DMS53 treated with DMSO at 0.1 percent for 48 hours (cell line): ENCODE measurements around the gene ZDHHC14.
"Not testable (repeated sequence)": the region's sequence is repeated elsewhere in the genome, so short reads cannot be mapped to it uniquely, and the experiment has no call there.

ENCODE experiments used
- DNase-seq: peaks from one replicate; lab custom pipeline; 2025; ENCODE audit not compliant: unreplicated experiment; lab: John Stamatoyannopoulos, UW

The ZDHHC14 gene

DNA sequence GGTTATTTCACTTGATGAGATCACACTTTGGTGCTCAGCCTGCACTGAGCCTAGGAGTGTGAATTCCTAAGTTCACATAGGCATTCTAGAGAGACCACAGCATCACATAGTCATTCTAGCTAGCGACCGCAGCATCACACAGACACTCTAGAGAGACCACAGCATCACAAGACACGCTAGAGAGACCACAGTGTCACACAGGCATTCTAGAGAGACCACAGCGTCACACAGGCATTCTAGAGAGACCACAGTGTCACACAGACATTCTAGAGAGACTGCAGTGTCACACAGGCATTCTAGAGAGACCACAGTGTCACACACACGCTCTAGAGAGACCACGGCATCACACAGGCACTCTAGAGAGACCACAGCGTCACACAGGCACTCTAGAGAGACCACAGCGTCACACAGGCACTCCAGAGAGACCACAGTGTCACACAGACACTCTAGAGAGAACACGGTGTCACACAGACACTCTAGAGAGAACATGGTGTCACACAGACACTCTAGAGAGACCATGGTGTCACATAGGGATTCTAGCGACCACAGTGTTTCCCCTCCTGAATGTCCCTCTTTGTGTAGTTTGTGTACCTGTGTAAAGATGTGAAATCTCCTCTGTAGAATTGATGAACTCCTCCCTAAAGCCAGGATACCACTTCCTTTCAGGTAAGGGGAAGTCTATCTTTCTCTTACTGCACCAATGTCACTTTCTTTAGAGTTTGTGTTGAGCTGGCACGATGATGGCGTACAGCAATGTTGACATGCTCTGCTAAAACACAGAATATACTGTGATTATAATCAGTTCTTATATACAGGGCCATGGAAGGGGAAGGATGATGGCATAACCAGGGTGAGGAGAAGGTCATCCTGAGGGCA, 169.4 kb downstream of the ZDHHC14 start:
- DNase-seq, result no peak

DNA sequence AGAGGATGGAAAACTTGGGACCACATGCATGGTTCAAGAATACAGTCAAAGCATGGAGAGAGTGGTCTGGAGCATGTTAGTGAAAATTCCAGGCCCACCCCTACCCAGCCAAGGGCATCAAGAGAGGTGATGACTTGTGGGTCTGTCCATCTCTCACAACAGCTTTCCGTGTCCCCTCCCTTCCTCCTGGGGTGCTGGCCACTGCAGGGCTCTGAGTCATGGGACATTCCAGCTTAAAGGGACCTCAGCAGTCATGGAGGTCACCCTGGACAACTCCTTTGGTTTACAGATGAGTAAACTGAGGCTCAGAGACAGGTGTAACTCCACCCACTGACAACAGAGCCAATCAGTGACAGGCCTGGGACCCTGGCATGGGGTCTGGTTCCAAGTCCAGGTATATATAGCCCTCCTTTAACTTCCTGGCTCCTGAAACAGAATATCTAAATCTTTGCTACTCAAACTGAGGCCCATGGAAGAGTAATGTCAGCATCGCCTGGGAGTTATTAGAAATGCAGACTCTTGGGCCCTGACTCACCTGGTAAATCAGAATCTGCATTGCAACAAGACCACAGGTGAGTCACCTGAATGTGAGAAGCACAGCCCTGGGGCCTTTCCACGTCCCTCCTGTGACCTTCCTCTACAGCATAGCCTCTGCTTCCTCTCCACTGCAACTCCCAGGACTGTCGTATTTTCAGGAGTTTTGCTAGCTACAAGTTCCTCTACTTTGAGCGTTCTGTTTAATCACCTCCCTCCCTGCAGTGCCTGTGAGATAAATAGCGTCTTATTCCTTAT, 170.2 kb downstream of the ZDHHC14 start:
- no peak for DNase-seq

DNA sequence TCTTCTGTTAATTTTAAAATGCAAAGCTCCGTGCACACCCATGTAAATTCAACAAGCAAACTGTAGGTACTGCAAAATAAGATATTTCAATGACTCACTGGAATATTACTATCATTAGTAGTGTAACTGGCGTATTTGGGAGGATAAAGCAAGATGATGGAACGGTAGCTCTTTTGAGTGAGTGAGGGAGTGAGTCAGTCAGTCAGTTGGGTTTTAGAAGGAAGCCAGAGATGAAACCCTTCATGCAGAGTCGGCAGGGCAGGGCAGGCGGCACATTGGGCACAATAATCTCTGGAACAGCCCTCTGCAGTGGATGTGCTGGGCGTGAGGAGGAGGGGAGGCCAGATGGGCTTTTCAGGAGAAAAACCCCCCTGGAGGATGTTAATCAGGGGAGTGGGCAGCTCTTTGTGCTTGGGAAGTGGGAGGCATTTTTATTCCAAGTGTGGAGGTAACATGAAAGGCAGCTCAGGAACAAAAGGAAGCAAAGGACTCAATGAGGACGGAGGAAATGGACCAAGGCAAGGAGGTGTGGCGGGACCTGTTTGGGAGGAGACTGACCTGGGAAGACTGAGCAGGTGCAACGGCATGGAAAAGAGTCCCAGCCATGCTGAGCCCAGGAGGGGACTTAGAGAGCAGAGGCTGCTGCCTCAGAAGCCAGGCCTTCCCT, 171.2 kb downstream of the ZDHHC14 start:
- DNase-seq, result peak; percentile 23

DNA sequence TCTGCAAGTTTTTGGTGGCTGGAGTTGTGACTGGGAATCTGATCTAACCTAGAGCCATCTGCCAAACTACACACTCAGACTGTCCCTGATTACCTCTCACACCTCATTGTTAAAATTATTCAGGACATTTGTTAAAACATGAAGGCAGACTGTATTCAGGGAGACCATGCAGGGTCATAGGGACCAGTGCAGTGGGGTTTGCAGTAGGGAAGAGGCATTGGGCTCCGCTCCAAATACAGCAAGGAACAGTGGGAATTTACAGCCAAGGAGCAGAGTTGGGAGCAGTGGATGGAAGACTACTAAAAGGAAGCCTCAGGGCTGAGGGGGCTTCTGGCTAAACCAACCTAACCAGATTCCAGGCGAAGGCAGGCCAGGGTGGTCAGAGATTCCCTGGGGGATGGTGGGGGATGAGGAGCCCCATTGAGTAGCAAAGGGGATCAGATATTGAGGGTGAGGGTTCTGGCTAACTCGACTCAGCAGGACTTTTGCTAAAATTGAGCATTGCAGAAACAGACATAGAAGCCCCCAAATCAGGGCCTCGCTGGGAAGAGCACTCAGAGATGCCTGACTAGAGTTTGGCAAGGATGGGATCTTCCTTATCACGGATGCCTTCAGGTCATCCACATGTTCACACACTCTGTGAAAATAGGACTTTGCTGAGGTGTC, 172.0 kb downstream of the ZDHHC14 start:
- no peak for DNase-seq

DNA sequence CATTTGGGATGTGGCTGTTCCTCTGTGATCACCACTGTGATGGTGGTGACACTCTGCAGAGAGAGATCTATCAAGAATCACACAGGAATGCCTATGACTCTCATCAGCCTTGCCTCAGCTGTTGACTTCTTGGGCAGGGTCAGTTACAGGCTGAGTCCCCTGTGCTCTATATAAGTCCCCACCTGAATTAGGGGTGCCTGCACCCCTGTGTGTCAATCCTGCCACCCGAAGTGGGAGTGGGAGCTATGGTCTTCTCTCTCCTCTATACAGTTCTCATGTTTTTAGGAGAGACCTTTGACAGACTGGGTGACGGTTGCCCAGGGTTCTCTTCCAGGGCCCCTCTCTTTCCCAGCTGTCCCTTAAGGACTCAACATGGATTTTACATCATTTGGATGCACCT, 173.8 kb downstream of the ZDHHC14 start:
- DNase-seq, result no peak

DNA sequence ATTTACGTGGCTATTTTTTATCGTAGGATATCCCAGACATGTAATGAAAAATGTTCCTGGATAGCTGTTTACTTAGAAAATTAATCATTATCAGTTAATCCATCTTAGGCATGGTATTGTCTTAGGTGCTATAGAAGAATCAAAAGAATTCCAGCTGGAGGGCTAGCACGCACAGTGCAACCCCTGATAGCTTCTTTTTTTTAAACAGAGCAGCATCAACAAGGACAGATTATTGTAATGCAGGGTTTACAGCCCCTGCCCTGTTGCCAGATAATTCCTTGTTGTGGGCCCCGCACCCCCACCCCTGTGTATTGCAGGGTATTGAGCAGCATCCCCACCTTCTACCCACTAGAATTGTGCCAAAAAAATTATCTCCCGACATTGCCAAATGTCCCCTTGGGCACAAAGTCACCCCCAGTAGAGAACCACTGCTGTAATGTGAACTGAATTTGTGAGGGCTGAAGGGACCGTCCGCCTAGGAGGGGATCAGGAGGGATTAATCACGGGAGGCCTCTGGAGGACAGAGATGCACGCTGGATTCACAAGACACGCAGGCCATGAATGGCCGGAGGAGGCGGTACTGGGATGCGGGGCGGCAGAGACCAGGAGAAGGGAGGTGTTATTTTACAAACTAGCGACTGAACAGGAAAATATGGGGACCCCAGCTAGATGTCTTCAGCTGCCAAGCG, 174.6 kb downstream of the ZDHHC14 start:
- DNase-seq, result no peak

DNA sequence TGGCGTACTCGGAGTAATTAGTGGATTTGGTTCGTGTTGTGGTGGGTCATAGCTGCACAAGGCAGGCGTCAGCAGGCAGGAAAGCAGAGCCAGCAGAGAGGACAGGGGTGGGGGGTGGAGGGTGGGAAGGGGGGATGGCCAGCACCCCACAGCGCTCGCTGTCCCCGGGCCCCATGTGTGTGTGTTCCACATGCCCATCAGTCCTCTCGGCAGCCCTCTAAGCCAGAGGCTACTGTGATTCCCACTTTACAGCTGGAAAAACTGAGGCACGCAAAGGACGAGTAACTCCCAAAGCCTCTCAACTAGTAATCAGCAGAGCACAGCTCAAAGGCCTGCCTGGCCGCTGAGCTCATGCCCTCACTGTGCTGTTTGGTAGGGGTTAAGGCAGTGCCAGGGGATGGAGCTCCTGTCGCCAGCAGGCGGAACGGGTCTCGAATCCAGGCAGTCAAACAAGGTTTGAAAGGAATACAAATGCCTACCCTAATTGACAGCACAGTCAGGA, 175.2 kb downstream of the ZDHHC14 start:
- no peak for DNase-seq

DNA sequence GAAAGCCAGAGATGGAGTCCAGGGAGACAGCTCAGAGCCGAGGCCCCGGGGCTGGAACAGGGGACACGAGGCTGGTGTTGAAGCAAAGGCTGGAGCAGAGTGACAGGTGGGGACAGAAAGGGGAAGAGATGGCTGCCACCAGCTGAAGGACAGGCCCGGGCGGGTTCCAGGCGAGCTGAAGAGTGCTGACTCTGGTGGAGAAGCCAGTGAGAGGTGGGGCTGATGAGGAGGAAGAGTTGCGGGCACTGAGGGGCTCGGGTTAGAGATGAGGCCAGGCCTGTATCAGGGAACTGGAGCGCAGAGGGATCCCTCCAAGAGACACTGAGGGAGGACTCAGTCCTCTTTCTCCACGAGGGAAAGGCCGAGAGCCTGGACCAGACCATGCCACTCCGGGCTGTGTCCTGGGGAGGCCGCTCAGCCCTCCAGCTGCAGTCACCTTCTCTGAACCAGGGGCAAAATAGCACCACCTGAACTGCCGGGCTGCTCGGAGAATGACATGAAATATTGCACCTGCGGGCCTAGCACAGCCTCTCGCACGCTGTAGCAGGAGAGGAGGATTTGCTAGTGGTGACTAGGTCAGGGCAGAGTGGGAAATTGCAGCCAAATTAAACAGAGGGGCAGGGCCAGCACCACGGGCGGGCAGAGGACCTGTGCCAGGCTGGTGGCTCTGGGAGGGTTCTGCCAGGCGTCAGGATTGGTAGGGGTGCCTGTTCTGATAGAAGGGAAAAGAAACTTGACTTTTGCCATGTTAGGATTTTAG, 175.9 kb downstream of the ZDHHC14 start:
- DNase-seq, result no peak

DNA sequence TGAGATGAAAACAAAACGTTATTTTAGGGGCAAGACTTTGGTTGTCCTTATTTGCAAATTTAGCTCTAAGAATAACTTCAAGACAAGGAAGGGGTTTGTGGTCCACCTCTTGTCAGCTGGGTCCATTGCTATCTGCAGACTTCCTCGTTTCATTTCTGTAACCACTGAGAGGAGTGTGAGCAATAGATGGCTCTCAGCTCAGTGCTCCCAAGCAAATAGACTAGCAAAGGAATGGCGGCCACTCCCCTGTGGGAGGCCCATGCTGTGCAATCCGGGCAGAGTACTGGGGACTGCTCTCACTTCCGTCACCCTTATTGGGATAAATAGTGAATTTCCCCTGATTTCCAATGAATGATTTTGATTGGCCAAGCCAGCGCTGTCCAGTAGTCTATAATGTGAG, 176.6 kb downstream of the ZDHHC14 start:
- no peak for DNase-seq

DNA sequence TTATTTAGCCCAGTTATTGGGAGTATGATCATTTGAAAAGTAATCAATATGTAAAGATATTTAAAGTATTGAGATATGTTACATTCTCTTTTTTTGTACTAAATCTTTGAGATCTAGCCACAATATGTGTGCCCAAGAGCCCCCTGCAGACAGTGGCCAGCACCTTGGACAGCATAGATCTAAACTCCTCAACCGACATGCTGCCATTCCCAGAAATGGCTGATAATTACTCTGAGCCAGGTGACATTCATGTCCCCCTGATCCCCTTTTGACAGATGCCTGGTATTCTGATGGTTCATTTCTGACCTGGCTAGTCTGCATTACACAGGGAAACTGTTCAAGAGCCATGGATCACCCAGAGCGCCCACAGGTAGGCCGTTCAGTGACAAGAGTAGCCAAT, 177.1 kb downstream of the ZDHHC14 start:
- DNase-seq, result no peak

DNA sequence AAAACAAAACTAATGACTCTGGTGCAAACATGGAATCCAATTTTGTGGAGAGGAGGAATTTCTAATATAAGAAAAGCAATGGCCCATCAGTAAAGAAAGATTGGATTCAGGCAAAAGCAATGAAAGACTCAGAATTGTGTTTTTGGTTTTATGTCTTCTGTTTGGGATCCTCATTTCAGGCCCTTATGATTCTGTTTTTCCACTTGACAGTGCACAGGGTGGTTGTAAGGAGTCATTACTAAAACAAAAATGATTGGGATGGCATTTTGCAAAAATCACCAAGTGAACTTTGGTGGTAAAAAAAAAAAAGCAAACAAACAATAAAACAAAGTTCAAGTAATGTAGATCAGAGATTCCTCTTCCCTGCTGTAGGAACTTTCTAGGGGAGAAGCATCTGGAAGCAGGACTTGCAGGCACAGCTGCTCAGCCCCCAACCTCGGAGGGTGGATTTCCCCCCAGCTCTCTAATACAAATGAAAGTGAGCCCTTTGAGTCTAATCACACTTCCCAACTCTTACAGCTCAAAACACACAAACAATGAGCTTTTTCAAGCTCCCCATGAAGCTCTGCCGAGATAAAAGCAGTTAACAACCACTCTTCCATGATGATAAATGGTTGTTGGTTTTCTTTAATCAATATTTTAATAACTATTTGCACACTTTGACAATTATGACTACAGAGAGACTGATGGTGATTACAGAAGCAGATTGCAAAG, 177.7 kb downstream of the ZDHHC14 start:
- no peak for DNase-seq

DNA sequence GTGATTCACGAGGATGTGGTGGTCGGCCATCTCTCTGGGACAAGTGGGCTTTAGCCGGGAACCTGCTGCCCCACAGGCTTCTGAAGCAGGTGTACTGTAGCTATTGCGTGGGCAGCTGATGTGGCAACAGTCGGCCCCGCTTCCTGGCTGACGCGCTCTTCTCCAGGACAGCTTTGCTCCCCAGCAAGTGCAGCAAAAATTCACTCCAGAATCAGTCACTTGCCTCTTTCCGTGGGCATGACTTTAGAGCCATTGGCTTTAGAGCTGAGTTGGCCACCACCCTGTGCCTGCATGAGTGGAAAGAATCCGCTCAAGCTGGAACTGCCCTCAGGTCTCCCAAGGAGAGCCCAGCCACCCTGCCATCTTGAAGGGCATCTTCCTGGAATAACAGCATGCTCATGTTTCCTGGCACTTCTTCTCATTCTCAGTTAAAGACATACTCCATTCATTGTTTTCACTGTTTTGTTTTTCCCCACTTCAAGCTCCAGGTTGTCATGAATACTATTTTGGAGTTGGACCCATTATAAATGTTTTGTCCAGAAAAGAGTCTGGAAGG, 178.3 kb downstream of the ZDHHC14 start:
- no peak for DNase-seq

DNA sequence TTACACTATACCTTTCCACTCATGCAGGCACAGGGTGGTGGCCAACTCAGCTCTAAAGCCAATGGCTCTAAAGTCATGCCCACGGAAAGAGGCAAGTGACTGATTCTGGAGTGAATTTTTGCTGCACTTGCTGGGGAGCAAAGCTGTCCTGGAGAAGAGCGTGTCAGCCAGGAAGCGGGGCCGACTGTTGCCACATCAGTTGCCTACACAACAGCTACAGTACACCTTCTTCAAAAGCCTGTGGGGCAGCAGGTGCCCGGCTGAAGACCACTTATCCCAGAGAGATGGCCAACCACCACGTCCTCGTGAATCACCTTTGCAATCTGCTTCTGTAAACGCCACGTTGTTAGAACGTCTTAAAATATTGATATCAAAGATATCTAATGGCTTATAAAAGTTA, 179.1 kb downstream of the ZDHHC14 start:
- not testable (repeated sequence) for DNase-seq

DNA sequence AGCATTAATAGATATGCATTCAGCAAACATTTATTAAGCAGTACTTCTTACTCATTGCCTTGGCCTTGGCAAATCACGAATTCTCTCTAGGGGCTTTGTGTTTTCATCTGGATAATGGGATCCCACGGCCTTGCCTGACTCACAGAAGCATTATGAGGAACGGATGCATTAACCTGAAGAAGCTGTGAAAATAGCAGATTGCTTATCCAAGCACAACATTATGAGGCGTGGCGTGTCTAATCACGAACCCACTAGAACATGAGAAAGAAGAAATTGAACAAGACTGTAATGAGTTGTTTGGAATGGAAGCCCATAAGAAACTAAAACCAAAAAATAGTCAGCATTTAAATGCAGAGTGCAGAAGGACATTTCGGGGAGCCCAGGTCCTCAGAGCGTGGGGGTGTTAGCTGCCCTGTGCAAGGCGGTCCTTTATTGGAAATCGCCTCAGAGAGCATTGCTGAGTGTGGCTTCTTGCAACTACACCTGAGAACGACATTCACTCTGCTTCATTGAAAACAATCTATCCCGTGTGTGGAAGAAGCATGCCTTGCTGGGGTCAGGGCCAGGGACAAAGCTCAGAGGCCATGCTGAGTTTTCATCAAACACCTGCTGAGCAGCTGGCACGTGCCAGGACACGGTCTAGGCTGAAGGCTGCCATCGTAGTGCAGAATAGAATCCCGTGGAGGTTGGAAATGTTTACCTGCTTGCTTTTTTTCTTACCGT, 179.9 kb downstream of the ZDHHC14 start:
- peak; percentile 72 for DNase-seq

DNA sequence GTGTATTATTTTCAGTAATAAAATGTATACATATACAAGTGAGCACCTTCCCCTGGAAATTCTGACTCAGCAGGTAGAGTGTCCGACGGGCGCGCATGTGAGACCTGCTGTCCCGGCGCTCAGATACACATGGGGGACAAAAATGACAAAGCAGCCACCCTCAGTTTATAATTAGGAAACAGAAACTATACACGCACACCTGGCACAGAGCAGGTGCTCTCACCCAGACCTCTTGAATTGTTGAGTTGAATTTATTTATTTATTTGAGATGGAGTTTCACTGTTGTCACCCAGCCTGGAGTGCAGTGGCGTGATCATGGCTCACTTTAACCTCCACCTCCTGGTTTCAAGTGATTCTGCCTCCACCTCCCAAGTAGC, 180.4 kb downstream of the ZDHHC14 start:
- DNase-seq, result peak; percentile 72

DNA sequence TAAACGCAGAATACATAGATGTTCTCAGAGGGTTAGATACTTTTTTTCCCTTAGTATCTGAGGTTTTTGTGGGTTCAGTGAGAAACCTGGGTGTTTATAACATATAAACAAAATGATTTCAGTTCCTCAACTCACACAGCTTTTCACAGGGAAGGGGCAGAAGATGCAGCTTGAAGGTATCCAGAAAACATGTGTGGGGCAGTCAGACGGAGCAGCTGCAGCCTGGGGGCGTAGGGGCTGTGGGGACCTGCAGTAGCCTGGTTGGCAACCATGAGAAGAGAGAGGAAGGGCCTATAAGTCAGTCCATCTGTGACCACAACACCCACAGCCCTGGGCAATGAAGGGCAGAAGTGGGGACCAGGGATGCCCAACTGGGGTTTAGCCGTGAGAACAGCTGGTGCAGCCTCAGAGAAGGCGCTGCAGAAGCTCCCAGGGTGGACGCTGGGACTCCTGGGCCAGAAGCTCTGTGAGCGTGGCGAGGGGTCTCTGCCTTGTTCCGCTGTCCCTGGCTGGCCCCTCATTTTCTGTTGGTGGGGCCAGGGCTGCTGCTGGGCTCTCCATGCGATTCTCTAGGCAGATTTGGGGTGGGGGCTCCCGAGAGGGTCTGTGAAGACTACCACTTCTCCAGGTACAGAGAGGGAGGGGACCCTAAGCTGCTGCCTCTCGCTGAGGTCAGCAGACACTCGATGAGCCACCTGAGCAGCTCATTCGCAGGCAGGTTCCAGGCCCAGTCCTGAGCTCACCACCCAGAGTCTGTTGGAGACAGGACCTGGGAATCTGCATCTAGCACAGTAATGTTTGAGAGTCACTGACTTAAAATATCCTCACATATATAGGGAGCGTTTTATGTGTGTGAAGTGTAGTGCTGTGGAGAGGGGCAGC, 181.2 kb downstream of the ZDHHC14 start:
- DNase-seq, result no peak

DNA sequence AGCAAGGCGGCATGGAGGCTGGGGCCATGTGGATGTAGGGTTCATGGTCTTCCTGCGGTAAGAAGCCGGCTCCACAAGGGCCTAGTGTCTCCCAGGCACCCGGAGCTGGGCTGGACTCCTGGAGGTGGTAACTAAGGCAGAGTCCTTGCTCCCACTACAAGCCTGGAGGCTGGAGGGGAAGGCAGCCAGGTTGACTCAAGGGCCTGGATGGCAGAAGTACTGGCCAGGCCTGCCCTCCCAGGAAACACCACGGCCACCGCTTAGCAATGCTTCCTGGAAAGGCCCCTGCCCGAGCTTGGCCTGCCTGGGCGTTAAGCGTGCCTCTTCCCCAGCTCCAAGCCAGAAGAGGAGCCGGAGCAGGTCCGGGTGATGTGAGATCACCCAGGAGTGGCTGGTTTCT, 182.0 kb downstream of the ZDHHC14 start:
- no peak for DNase-seq
